ENCODE results near the gene CASP6.

CASP6 gene

GRCh38 chr4:109671350-109671749 is 31.9 kb downstream of the CASP6 start:
- DNase-seq (ENCODE audit: low read depth) = no peak

GRCh38 chr4:109665783-109666485 is 37.3 kb downstream of the CASP6 start:
- no peak for DNase-seq (ENCODE audit: low read depth)

GRCh38 chr4:109662771-109663170 is 40.5 kb downstream of the CASP6 start:
- DNase-seq (ENCODE audit: low read depth) = no peak

GRCh38 chr4:109662116-109662515 is 41.1 kb downstream of the CASP6 start:
- DNase-seq (ENCODE audit: low read depth) = no peak

GRCh38 chr4:109658871-109659410 is 44.3 kb downstream of the CASP6 start:
- peak; percentile 9 for DNase-seq (ENCODE audit: low read depth)

- DNase-seq (ENCODE audit: low read depth) = no peak
Observed at GRCh38 chr4:109657854-109658418, 45.3 kb downstream of the CASP6 start.

GRCh38 chr4:109655396-109655795 is 47.8 kb downstream of the CASP6 start:
- no peak for DNase-seq (ENCODE audit: low read depth)

GRCh38 chr4:109649872-109650271 is 53.4 kb downstream of the CASP6 start:
- no peak for DNase-seq (ENCODE audit: low read depth)

GRCh38 chr4:109648997-109649575 is 54.2 kb downstream of the CASP6 start:
- DNase-seq (ENCODE audit: low read depth) = no peak

- DNase-seq (ENCODE audit: low read depth) = no peak
Observed at GRCh38 chr4:109648266-109648996, 54.8 kb downstream of the CASP6 start.

- DNase-seq (ENCODE audit: low read depth) = no peak
Observed at GRCh38 chr4:109645874-109646710, 57.2 kb downstream of the CASP6 start.

- DNase-seq (ENCODE audit: low read depth) = no peak
Observed at GRCh38 chr4:109640644-109641043, 62.6 kb downstream of the CASP6 start.
